ENCODE measurements around the gene EBP.

Gene EBP

GRCh38 chrX:48474581-48474980 lies 47.0 kb upstream of the EBP start:
- TF ChIP-seq CTCF (IDR thresholded peaks at IDR 0.05; ENCODE audit: low read depth, low read length, missing control alignments): no peak
- DNase-seq: no peak
- H3K36me3 ChIP-seq (replicated peaks): peaks cover 2% of the 10 kb centered on the region
- H3K27ac ChIP-seq: no peak overlapping the region
- in situ Hi-C loops (cut with HindIII; ENCODE audit: low pct_ligation_motif_present, low sequenced_read_pairs): no loop called here
- H3K4me3 ChIP-seq (ENCODE audit: low read depth, low read length): no peak overlapping the region
- H3K27me3 ChIP-seq (replicated peaks): no peaks in the 10 kb centered on the region

GRCh38 chrX:48475296-48475695 lies 46.3 kb upstream of the EBP start:
- no peak for DNase-seq

DNA sequence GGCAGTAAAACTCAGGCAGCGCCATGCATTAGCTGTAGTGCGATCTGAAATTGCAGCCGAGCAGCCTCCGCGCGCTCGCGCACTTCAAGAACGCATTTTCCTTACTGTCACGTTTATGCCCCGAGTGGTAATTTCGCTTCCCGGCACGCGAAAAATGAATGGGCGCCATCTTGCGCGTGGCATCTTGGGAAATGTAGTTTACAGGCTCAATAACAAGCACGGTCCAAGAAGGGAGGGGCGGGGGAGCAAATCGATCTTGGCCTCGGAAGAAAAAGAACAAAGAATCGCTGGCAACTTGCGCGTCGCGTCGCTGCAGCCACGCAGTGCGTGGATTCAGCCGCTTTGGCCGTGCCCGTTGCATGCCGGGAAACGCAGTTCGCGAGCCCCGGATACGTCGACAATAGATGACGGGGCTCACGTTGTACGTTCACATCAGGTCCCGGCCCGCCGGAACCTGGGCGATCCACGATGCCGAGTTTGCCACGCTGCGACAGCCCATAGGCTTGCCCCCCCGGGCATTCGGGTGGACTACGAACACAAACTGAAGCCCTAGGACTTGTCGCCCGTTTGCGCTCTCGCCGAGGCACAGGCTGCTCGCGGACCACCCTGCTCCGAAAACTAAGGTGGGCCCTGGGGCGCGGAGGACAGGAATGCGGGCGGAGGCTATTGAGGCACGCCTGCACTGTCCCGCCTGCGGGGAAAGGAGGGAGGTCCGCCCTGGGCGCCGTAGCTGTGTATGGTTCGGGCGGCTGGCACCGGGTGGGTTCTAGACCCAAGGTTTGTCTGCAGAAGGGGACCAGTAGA lies 45.6 kb upstream of the EBP start, which contains the start of gene FTSJ1:
TSS of gene FTSJ1 (plus strand) at position 426 of the 804 bp plus-strand sequence. CDS start 1,849 bp downstream, outside the sequence.
- in situ Hi-C loops (cut with HindIII; ENCODE audit: low pct_ligation_motif_present, low sequenced_read_pairs): no loop called here
- DNase-seq: peak; percentile 94
- TF ChIP-seq CTCF (IDR thresholded peaks at IDR 0.05; ENCODE audit: low read depth, low read length, missing control alignments): no peak
- peak within 1 kb of the TSS; percentile 86 for H3K27ac ChIP-seq
- peaks cover 4% of the 10 kb centered on the region for H3K36me3 ChIP-seq (replicated peaks)
- H3K27me3 ChIP-seq (replicated peaks): no peaks in the 10 kb centered on the region
- peak within 1 kb of the TSS; percentile 86 for H3K4me3 ChIP-seq (ENCODE audit: low read depth, low read length)

More at GRCh38 chrX:48475296-48475695, 46.3 kb upstream of the EBP start:
- Histone ChIP-seq H3K36me3 (replicated peaks) (peaks cover 3% of the 10 kb centered on the region), H3K27ac (peak overlapping the region; percentile 86), H3K4me3 (ENCODE audit: low read depth, low read length) (peak overlapping the region; percentile 86), H3K27me3 (replicated peaks) (no peaks in the 10 kb centered on the region)
- in situ Hi-C loops (cut with HindIII; ENCODE audit: low pct_ligation_motif_present, low sequenced_read_pairs): no loop called here
- no peak for TF ChIP-seq CTCF (IDR thresholded peaks at IDR 0.05; ENCODE audit: low read depth, low read length, missing control alignments)

- H3K36me3 ChIP-seq (replicated peaks): peaks cover 9% of the 10 kb centered on the region
- peak overlapping the region; percentile 86 for H3K4me3 ChIP-seq (ENCODE audit: low read depth, low read length)
- H3K27ac ChIP-seq: peak overlapping the region; percentile 86
- no peaks in the 10 kb centered on the region for H3K27me3 ChIP-seq (replicated peaks)
- no peak for DNase-seq
- no peak for TF ChIP-seq CTCF (IDR thresholded peaks at IDR 0.05; ENCODE audit: low read depth, low read length, missing control alignments)
- in situ Hi-C loops (cut with HindIII; ENCODE audit: low pct_ligation_motif_present, low sequenced_read_pairs): no loop called here
These were observed 44.7 kb upstream of the EBP start for GRCh38 chrX:48476919-48477318.

DNA sequence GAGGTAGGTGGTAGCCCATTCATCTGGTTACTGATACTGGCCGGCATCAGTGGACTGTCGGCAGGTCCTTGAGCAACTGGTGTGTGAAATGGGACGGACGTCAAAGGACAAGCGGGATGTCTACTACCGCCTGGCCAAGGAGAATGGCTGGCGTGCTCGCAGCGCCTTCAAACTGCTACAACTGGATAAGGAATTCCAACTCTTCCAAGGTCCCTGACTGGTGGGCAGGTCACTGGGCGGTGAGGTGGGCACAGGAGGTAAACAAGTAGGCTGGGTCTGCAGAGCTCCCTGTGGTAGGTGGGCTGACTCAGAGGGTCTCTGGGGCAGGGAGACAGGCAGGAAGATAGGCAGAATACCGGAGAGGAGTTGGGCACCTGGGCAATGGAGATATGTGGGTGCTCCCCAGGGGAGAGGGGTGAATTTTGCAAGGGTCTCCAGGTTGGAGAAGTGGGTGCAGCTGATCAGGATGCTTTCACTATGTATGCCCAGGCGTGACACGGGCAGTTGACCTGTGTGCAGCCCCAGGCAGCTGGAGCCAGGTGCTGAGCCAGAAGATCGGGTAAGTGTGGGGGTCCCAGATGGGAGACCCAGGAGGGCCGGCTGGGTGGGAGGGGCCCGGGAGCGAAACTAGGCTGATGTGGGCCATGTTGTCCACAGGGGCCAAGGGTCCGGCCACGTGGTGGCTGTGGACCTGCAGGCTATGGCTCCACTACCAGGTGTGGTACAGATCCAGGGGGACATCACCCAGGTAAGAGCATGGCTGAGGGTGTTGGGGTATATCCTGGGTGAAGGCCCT lies 43.5 kb upstream of the EBP start:
- no peak overlapping the region for H3K27ac ChIP-seq

More for the DNA sequence above, 43.5 kb upstream of the EBP start:
- Histone ChIP-seq H3K36me3 (replicated peaks) (peaks cover 20% of the 10 kb centered on the region), H3K27me3 (replicated peaks) (no peaks in the 10 kb centered on the region), H3K4me3 (ENCODE audit: low read depth, low read length) (peak overlapping the region; percentile 86)
- no peak for TF ChIP-seq CTCF (IDR thresholded peaks at IDR 0.05; ENCODE audit: low read depth, low read length, missing control alignments)
- in situ Hi-C loops (cut with HindIII; ENCODE audit: low pct_ligation_motif_present, low sequenced_read_pairs): no loop called here
- DNase-seq: no peak
